Stimulated activated naive B cell treated with anti-CD40 and anti-IgM and Interleukin-4, amounts not matched to agents 10 μg/mL and 1 μg/mL and 100 μg/mL, for 72 hours (primary cell): ENCODE measurements around the gene FGD1.

Source experiments
- ATAC-seq, 2 donors: fragments of 150-1000 bp; cut with Tn5 transposase; replicated peaks; 2 replicates each; pipeline ENCODE4 v1.10.0; 2021; ENCODE audit warnings: moderate library complexity in 1 of 2
- DNase-seq: peaks from one replicate; pipeline ENCODE4 v3.0.0; 2021
- H3K27ac Mint-ChIP-seq: one replicate; pipeline ENCODE4 v1.8.0; 2022; ENCODE audit warnings: mild to moderate bottlenecking, mixed read lengths
- H3K27me3 Mint-ChIP-seq, 2 donors: one replicate each; pipeline ENCODE4 v1.8.0; 2022; ENCODE audit warnings: mixed read lengths in 2 of 2
- H3K36me3 Mint-ChIP-seq, 2 donors: one replicate each; pipeline ENCODE4 v1.8.0; 2022; ENCODE audit warnings: mixed read lengths in 2 of 2, mild to moderate bottlenecking in 1 of 2
- H3K4me1 Mint-ChIP-seq, 2 donors: one replicate each; pipeline ENCODE4 v1.8.0; 2022; ENCODE audit warnings: mixed read lengths in 2 of 2, mild to moderate bottlenecking in 1 of 2
- H3K4me3 Mint-ChIP-seq, 2 donors: one replicate each; pipeline ENCODE4 v1.8.0; 2022; ENCODE audit warnings: mild to moderate bottlenecking in 2 of 2, mixed read lengths in 2 of 2, moderate library complexity in 1 of 2
- H3K9me3 Mint-ChIP-seq, 2 donors: one replicate each; pipeline ENCODE4 v1.8.0; 2022; ENCODE audit warnings: mixed read lengths in 2 of 2, mild to moderate bottlenecking in 1 of 2

FGD1 gene

GRCh38 chrX:54439960-54440871 is 55.8 kb downstream of the FGD1 start, which contains the start of gene TSR2:
Gene TSR2 (plus strand): TSS chrX:54440404. CDS start chrX:54440422, 18 bp downstream.
- Mint-ChIP-seq H3K27me3 (no peaks in the 10 kb centered on the region), H3K36me3 (peaks cover 4 to 13% of the 10 kb centered on the region in 2 donors), H3K4me1 (peaks cover 10 to 37% of the 10 kb centered on the region in 2 donors), H3K9me3 (no peaks in the 10 kb centered on the region), H3K4me3 (peak within 1 kb of the TSS; percentile 92 to 100), H3K27ac (peak within 1 kb of the TSS; percentile 96)
- ATAC-seq: peak; percentile 97 to 99
- DNase-seq: peak; percentile 71

GRCh38 chrX:54435121-54435520 is 60.9 kb downstream of the FGD1 start:
- H3K9me3 Mint-ChIP-seq: no peaks in the 10 kb centered on the region
- H3K4me1 Mint-ChIP-seq: peaks cover 0 to 4% of the 10 kb centered on the region in 2 donors
- DNase-seq (no peak), ATAC-seq (no peak)
- H3K27ac Mint-ChIP-seq: no peak overlapping the region
- no peak overlapping the region for H3K4me3 Mint-ChIP-seq
- H3K36me3 Mint-ChIP-seq: no peaks in the 10 kb centered on the region
- H3K27me3 Mint-ChIP-seq: no peaks in the 10 kb centered on the region

GRCh38 chrX:54430519-54430918 is 65.5 kb downstream of the FGD1 start:
- H3K4me1 Mint-ChIP-seq: peaks cover 0 to 2% of the 10 kb centered on the region in 2 donors
- ATAC-seq (peak; percentile 12 to 41), DNase-seq (no peak)
- H3K27ac Mint-ChIP-seq: no peak overlapping the region
- H3K27me3 Mint-ChIP-seq: peaks cover 0 to 5% of the 10 kb centered on the region in 2 donors
- no peaks in the 10 kb centered on the region for H3K36me3 Mint-ChIP-seq
- no peak overlapping the region for H3K4me3 Mint-ChIP-seq
- no peaks in the 10 kb centered on the region for H3K9me3 Mint-ChIP-seq

GRCh38 chrX:54427837-54428424 is 68.1 kb downstream of the FGD1 start:
- DNase-seq (no peak), ATAC-seq (no peak)
- Mint-ChIP-seq H3K4me1 (peaks cover 0 to 2% of the 10 kb centered on the region in 2 donors), H3K36me3 (no peaks in the 10 kb centered on the region), H3K4me3 (no peak overlapping the region), H3K9me3 (no peaks in the 10 kb centered on the region), H3K27me3 (peaks cover 0 to 5% of the 10 kb centered on the region in 2 donors), H3K27ac (no peak overlapping the region)

- no peak overlapping the region for H3K27ac Mint-ChIP-seq
- peaks cover 7 to 19% of the 10 kb centered on the region in 2 donors for H3K27me3 Mint-ChIP-seq
- DNase-seq (no peak), ATAC-seq (peak; percentile 42 to 51)
- H3K4me3 Mint-ChIP-seq: no peak overlapping the region
- H3K9me3 Mint-ChIP-seq: no peaks in the 10 kb centered on the region
- H3K36me3 Mint-ChIP-seq: no peaks in the 10 kb centered on the region
- H3K4me1 Mint-ChIP-seq: no peaks in the 10 kb centered on the region
Measured at GRCh38 chrX:54423161-54423888, 72.7 kb downstream of the FGD1 start.

- DNase-seq: no peak
- Mint-ChIP-seq H3K36me3 (no peaks in the 10 kb centered on the region), H3K4me3 (no peak overlapping the region), H3K27me3 (peaks cover 7 to 16% of the 10 kb centered on the region in 2 donors), H3K4me1 (no peaks in the 10 kb centered on the region), H3K9me3 (no peaks in the 10 kb centered on the region), H3K27ac (no peak overlapping the region)
- ATAC-seq: no peak
Measured at GRCh38 chrX:54422168-54422567, 73.9 kb downstream of the FGD1 start.

- ATAC-seq (no peak), DNase-seq (no peak)
- no peaks in the 10 kb centered on the region for H3K9me3 Mint-ChIP-seq
- H3K4me1 Mint-ChIP-seq: no peaks in the 10 kb centered on the region
- H3K4me3 Mint-ChIP-seq: no peak overlapping the region
- peaks cover 15 to 26% of the 10 kb centered on the region in 2 donors for H3K27me3 Mint-ChIP-seq
- no peak overlapping the region for H3K27ac Mint-ChIP-seq
- H3K36me3 Mint-ChIP-seq: no peaks in the 10 kb centered on the region
Measured at GRCh38 chrX:54419559-54420302, 76.3 kb downstream of the FGD1 start.

GRCh38 chrX:54416965-54417364 is 79.1 kb downstream of the FGD1 start:
- no peak overlapping the region for H3K27ac Mint-ChIP-seq
- H3K27me3 Mint-ChIP-seq: peaks cover 15 to 23% of the 10 kb centered on the region in 2 donors
- H3K9me3 Mint-ChIP-seq: no peaks in the 10 kb centered on the region

GRCh38 chrX:54415534-54416350 is 80.3 kb downstream of the FGD1 start:
- Mint-ChIP-seq H3K27me3 (peaks cover 15 to 20% of the 10 kb centered on the region in 2 donors), H3K4me1 (no peaks in the 10 kb centered on the region), H3K9me3 (no peaks in the 10 kb centered on the region), H3K27ac (no peak overlapping the region), H3K4me3 (no peak overlapping the region), H3K36me3 (no peaks in the 10 kb centered on the region)
- DNase-seq (no peak), ATAC-seq (no peak)

More at GRCh38 chrX:54416965-54417364, 79.1 kb downstream of the FGD1 start:
- Mint-ChIP-seq H3K4me1 (no peaks in the 10 kb centered on the region), H3K36me3 (no peaks in the 10 kb centered on the region), H3K4me3 (no peak overlapping the region)
- ATAC-seq (no peak), DNase-seq (no peak)

GRCh38 chrX:54413753-54414152 is 82.3 kb downstream of the FGD1 start:
- ATAC-seq (no peak), DNase-seq (no peak)
- Mint-ChIP-seq H3K27ac (no peak overlapping the region), H3K4me1 (no peaks in the 10 kb centered on the region), H3K36me3 (no peaks in the 10 kb centered on the region), H3K4me3 (no peak overlapping the region), H3K27me3 (peaks cover 12 to 13% of the 10 kb centered on the region in 2 donors), H3K9me3 (no peaks in the 10 kb centered on the region)

GRCh38 chrX:54411732-54412131 is 84.3 kb downstream of the FGD1 start:
- no peak overlapping the region for H3K4me3 Mint-ChIP-seq
- DNase-seq: no peak
- H3K27me3 Mint-ChIP-seq: peaks cover 8 to 14% of the 10 kb centered on the region in 2 donors
- peak in 1 of 2 donors; percentile 57 for ATAC-seq
- no peaks in the 10 kb centered on the region for H3K4me1 Mint-ChIP-seq
- H3K36me3 Mint-ChIP-seq: no peaks in the 10 kb centered on the region
- no peaks in the 10 kb centered on the region for H3K9me3 Mint-ChIP-seq
- no peak overlapping the region for H3K27ac Mint-ChIP-seq

- Mint-ChIP-seq H3K27ac (no peak overlapping the region), H3K36me3 (no peaks in the 10 kb centered on the region), H3K27me3 (peaks cover 6 to 16% of the 10 kb centered on the region in 2 donors), H3K4me1 (no peaks in the 10 kb centered on the region), H3K4me3 (no peak overlapping the region), H3K9me3 (no peaks in the 10 kb centered on the region)
- DNase-seq (no peak), ATAC-seq (no peak)
Measured at GRCh38 chrX:54407266-54407665, 88.8 kb downstream of the FGD1 start.

- no peak for ATAC-seq
- peaks cover 0 to 4% of the 10 kb centered on the region in 2 donors for H3K9me3 Mint-ChIP-seq
- DNase-seq: no peak
- no peaks in the 10 kb centered on the region for H3K27me3 Mint-ChIP-seq
- H3K36me3 Mint-ChIP-seq: peaks cover 0 to 1% of the 10 kb centered on the region in 2 donors
- no peak overlapping the region for H3K27ac Mint-ChIP-seq
- H3K4me1 Mint-ChIP-seq: no peaks in the 10 kb centered on the region
- H3K4me3 Mint-ChIP-seq: no peak overlapping the region
Measured at GRCh38 chrX:54397113-54397512, 98.9 kb downstream of the FGD1 start.
